ENCODE data around the gene SCRN2. TPM values are rescaled to one million over a fixed set of nuclear protein-coding genes. Genes with fewer than 3 reads are reported as not detected.
A peak's percentile ranks its signal among the peaks of the same experiment; 100 is the strongest.

SCRN2 gene
- total RNA-seq, 1 experiment from 2014 or later = 39.5 TPM

- H3K9me3 ChIP-seq (replicated peaks) = 0 out of 2 replicates have a peak, but pooled peaks cover 3% of the 10 kb centered on the region
- H3K27me3 ChIP-seq (replicated peaks) = peaks cover 8% of the 10 kb centered on the region
- H3K4me3 ChIP-seq = no peak overlapping the region
- DNase-seq (ENCODE audit: low read depth in 1 of 2, low spot score in 2 of 2) = no peak
- H3K36me3 ChIP-seq = no peaks in the 10 kb centered on the region
- no peak overlapping the region for H3K27ac ChIP-seq
- H3K4me1 ChIP-seq (replicated peaks) = peaks cover 10% of the 10 kb centered on the region
Measured at GRCh38 chr17:47864791-47865216, 23.7 kb upstream of the SCRN2 start.

GRCh38 chr17:47862621-47863440 is 21.8 kb upstream of the SCRN2 start:
- H3K27me3 ChIP-seq (replicated peaks) = no peaks in the 10 kb centered on the region
- H3K36me3 ChIP-seq = no peaks in the 10 kb centered on the region

GRCh38 chr17:47860386-47860785 is 19.3 kb upstream of the SCRN2 start:
- Histone ChIP-seq H3K4me1 (replicated peaks) (peaks cover 10% of the 10 kb centered on the region), H3K36me3 (no peaks in the 10 kb centered on the region), H3K27me3 (replicated peaks) (peaks cover 11% of the 10 kb centered on the region), H3K27ac (no peak overlapping the region), H3K4me3 (no peak overlapping the region), H3K9me3 (replicated peaks) (no peaks in the 10 kb centered on the region)
- DNase-seq (ENCODE audit: low read depth in 1 of 2, low spot score in 2 of 2) = no peak

More at GRCh38 chr17:47862621-47863440, 21.8 kb upstream of the SCRN2 start:
- Histone ChIP-seq H3K4me1 (replicated peaks) (peaks cover 10% of the 10 kb centered on the region), H3K4me3 (no peak overlapping the region), H3K9me3 (replicated peaks) (no peaks in the 10 kb centered on the region), H3K27ac (peak overlapping the region; percentile 53)
- peak; percentile 76 to 79 for DNase-seq (ENCODE audit: low read depth in 1 of 2, low spot score in 2 of 2)

GRCh38 chr17:47857551-47858455 is 16.7 kb upstream of the SCRN2 start:
- Histone ChIP-seq H3K27me3 (replicated peaks) (peaks cover 37% of the 10 kb centered on the region), H3K27ac (no peak overlapping the region), H3K4me3 (no peak overlapping the region), H3K36me3 (no peaks in the 10 kb centered on the region), H3K4me1 (replicated peaks) (peaks cover 5% of the 10 kb centered on the region), H3K9me3 (replicated peaks) (no peaks in the 10 kb centered on the region)
- DNase-seq (ENCODE audit: low read depth in 1 of 2, low spot score in 2 of 2) = no peak

DNA sequence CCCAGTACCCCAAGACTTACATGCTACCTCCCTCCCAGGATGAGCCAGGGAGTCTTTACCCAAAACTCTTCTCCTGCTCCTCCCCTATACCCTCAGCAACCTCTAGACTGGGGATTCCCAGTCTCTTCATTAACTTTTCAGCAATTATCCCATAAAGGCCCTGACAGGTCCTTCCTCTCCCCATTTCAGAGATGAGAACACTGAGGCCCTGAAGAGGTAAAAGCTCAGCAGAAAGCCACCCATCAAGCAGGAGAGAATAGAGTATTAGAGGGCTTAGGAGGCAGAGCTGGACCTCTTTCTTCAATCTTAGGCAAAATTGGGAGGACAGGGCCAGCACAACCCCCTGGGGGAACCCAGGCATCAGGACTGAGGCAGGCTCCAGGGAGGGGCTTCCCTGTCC is 15.8 kb upstream of the SCRN2 start:
- Histone ChIP-seq H3K9me3 (replicated peaks) (no peaks in the 10 kb centered on the region), H3K4me3 (no peak overlapping the region), H3K27me3 (replicated peaks) (peaks cover 46% of the 10 kb centered on the region), H3K36me3 (no peaks in the 10 kb centered on the region), H3K4me1 (replicated peaks) (no peaks in the 10 kb centered on the region), H3K27ac (no peak overlapping the region)
- no peak for DNase-seq (ENCODE audit: low read depth in 1 of 2, low spot score in 2 of 2)

GRCh38 chr17:47855737-47856136 is 14.7 kb upstream of the SCRN2 start:
- Histone ChIP-seq H3K4me1 (replicated peaks) (peaks cover 2% of the 10 kb centered on the region), H3K36me3 (no peaks in the 10 kb centered on the region), H3K27ac (no peak overlapping the region), H3K9me3 (replicated peaks) (no peaks in the 10 kb centered on the region), H3K4me3 (no peak overlapping the region), H3K27me3 (replicated peaks) (peaks cover 55% of the 10 kb centered on the region)
- no peak for DNase-seq (ENCODE audit: low read depth in 1 of 2, low spot score in 2 of 2)

DNA sequence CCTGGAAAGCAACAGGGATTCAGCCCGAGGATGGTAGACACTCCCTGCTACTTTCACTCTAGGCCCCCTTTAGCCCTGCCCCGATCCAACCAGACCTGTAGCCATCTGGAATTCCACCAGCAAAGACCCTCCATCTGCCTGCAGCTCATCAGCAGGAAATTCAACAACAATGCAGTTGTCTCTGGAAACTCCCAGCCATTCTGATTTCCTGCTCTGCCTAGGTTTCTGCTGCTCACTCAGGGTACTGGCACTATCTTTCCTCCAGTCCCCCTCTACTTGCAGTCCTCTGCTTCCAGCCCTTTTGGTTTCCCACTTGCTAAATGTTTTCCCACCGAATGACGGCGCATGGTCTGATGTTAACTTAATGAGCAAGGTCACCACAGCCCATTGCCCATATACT is 12.5 kb upstream of the SCRN2 start:
- H3K4me3 ChIP-seq = no peak overlapping the region
- no peak for DNase-seq (ENCODE audit: low read depth in 1 of 2, low spot score in 2 of 2)
- peaks cover 4% of the 10 kb centered on the region for H3K4me1 ChIP-seq (replicated peaks)
- no peaks in the 10 kb centered on the region for H3K36me3 ChIP-seq
- H3K27ac ChIP-seq = no peak overlapping the region
- no peaks in the 10 kb centered on the region for H3K9me3 ChIP-seq (replicated peaks)
- H3K27me3 ChIP-seq (replicated peaks) = peaks cover 76% of the 10 kb centered on the region

- Histone ChIP-seq H3K27ac (no peak overlapping the region), H3K4me1 (replicated peaks) (peaks cover 8% of the 10 kb centered on the region), H3K9me3 (replicated peaks) (no peaks in the 10 kb centered on the region), H3K27me3 (replicated peaks) (peaks cover 89% of the 10 kb centered on the region), H3K4me3 (no peak overlapping the region), H3K36me3 (no peaks in the 10 kb centered on the region)
- peak in 1 of 2 experiments; percentile 28 for DNase-seq (ENCODE audit: low read depth in 1 of 2, low spot score in 2 of 2)
Measured at GRCh38 chr17:47852113-47852949, 11.3 kb upstream of the SCRN2 start.

DNA sequence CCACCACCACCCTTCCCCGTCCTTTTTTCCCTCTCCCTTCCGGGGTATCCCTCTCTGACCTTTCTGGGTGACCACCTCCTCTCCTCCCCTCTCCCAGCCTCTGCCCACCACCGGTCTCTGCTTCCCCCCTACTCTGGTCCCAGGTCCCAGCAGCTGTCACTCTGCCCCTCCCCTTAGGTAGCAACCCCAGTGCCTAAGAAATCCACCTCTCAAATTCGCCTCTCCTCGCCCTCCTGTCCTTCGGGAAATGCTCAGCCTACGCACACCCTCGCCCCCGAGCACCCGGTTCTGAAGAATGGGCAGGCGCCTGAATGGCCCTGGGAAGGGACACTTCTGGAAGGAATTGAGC is 10.7 kb upstream of the SCRN2 start:
- Histone ChIP-seq H3K27me3 (replicated peaks) (peaks cover 90% of the 10 kb centered on the region), H3K4me1 (replicated peaks) (peaks cover 13% of the 10 kb centered on the region)

GRCh38 chr17:47850692-47851573 is 9.9 kb upstream of the SCRN2 start, which contains the start of gene SP6:
Gene SP6 (minus strand): TSS chr17:47851163. CDS start chr17:47848429, 2,734 bp downstream.
- Histone ChIP-seq H3K4me3 (no peak within 1 kb of the TSS), H3K27me3 (replicated peaks) (peaks cover 96% of the 10 kb centered on the region), H3K4me1 (replicated peaks) (peaks cover 13% of the 10 kb centered on the region), H3K9me3 (replicated peaks) (no peaks in the 10 kb centered on the region), H3K36me3 (no peaks in the 10 kb centered on the region), H3K27ac (no peak within 1 kb of the TSS)
- peak in 1 of 2 experiments; percentile 24 for DNase-seq (ENCODE audit: low read depth in 1 of 2, low spot score in 2 of 2)

More for the DNA sequence above, 10.7 kb upstream of the SCRN2 start:
- DNase-seq (ENCODE audit: low read depth in 1 of 2, low spot score in 2 of 2) = no peak
- Histone ChIP-seq H3K36me3 (no peaks in the 10 kb centered on the region), H3K4me3 (no peak overlapping the region), H3K27ac (no peak overlapping the region), H3K9me3 (replicated peaks) (no peaks in the 10 kb centered on the region)

DNA sequence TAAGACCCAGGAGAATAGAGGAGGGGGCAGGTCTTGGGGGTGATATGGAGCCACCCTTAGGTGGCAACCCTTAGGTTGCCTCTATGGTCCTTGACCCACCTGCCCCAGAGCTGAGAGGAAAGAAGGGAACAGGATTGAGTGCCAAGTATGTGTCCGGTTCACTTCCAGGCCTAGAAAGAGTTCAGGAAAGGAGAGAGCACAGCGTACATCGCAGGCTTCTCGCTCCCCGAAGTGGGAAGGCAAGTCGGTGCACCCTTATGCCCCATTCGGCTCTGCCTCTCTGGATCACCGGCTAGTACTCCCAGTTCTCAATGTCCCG is 9.3 kb upstream of the SCRN2 start:
- Histone ChIP-seq H3K36me3 (no peaks in the 10 kb centered on the region), H3K27me3 (replicated peaks) (peaks cover 98% of the 10 kb centered on the region), H3K27ac (no peak overlapping the region), H3K4me1 (replicated peaks) (peaks cover 13% of the 10 kb centered on the region), H3K4me3 (no peak overlapping the region), H3K9me3 (replicated peaks) (no peaks in the 10 kb centered on the region)
- no peak for DNase-seq (ENCODE audit: low read depth in 1 of 2, low spot score in 2 of 2)

DNA sequence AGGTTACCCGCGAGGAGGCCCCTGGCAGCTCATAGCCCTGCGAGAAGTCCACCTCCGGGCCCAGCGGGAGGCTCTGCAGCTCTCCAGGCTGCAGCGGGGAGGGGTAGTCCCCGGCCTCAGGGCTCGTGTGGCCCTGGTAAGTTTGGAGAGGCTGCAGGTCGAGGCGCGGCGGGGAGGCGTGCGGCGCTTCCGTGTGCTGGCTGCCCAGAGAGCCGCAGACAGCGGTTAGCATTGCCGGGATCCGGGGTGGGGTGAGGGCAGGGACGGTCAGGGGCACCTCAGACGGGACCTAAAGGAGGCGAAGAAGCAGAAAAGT is 7.1 kb upstream of the SCRN2 start:
- peaks cover 84% of the 10 kb centered on the region for H3K27me3 ChIP-seq (replicated peaks)
- DNase-seq (ENCODE audit: low read depth in 1 of 2, low spot score in 2 of 2) = no peak
- H3K4me3 ChIP-seq = no peak overlapping the region
- no peaks in the 10 kb centered on the region for H3K36me3 ChIP-seq
- peaks cover 13% of the 10 kb centered on the region for H3K4me1 ChIP-seq (replicated peaks)
- no peak overlapping the region for H3K27ac ChIP-seq
- no peaks in the 10 kb centered on the region for H3K9me3 ChIP-seq (replicated peaks)

All from SJSA1 (cell line).